Neural cell (in vitro differentiated cells): Measurements from ENCODE around the gene TTLL4. TPM values are rescaled to one million over a fixed set of nuclear protein-coding genes. Genes with fewer than 3 reads are reported as not detected.

Source experiments
- H2AFZ ChIP-seq: fragments of 200-600, 300-800 bp; sonication (generic), shearing (Covaris generic); 2 replicates; pipeline ENCODE4 v1.6.0; 2014; ENCODE audit warnings: low read depth, mild to moderate bottlenecking, antibody characterized with exemption, low read length, moderate library complexity
- H3F3A ChIP-seq: fragments of 200-600 bp; shearing (Covaris generic); 2 replicates; pipeline ENCODE4 v1.6.1; 2016; ENCODE audit warnings: mild to moderate bottlenecking, moderate library complexity, mixed read lengths, antibody characterized with exemption, low read length; ENCODE audit not compliant: insufficient read depth, poor library complexity, severe bottlenecking
- H3K27ac ChIP-seq: fragments of 200-600, 300-800 bp; sonication (generic), shearing (Covaris generic); 2 replicates; pipeline ENCODE4 v1.5.1; 2014; ENCODE audit warnings: mild to moderate bottlenecking, low read length, moderate library complexity
- H3K27me3 ChIP-seq: fragments of 300-800, 200-600 bp; sonication (generic), shearing (Covaris generic); 2 replicates; pipeline ENCODE4 v1.6.0; 2014; ENCODE audit warnings: mild to moderate bottlenecking, low read depth, low read length, moderate library complexity; ENCODE audit not compliant: insufficient read depth
- H3K36me3 ChIP-seq: fragments of 300-800, 200-600 bp; sonication (generic), shearing (Covaris generic); 2 replicates; pipeline ENCODE4 v1.5.1; 2014; ENCODE audit warnings: mild to moderate bottlenecking, antibody characterized with exemption, low read length, moderate library complexity; ENCODE audit not compliant: insufficient read depth
- H3K4me2 ChIP-seq: fragments of 300-800, 200-600 bp; sonication (generic), shearing (Covaris generic); 2 replicates; pipeline ENCODE4 v1.6.0; 2014; ENCODE audit warnings: mild to moderate bottlenecking, low read length
- H3K4me3 ChIP-seq: fragments of 300-800, 200-600 bp; sonication (generic), shearing (Covaris generic); 2 replicates; pipeline ENCODE4 v1.5.1; 2014; ENCODE audit warnings: mild to moderate bottlenecking, low read length, moderate library complexity
- H3K79me2 ChIP-seq: fragments of 200-600 bp; shearing (Covaris generic); replicated peaks from 2 replicates; pipeline ENCODE4 v1.6.0; 2014; ENCODE audit warnings: mild to moderate bottlenecking, low read length, moderate library complexity; ENCODE audit not compliant: insufficient read depth
- H3K9ac ChIP-seq: fragments of 300-800, 200-600 bp; sonication (generic), shearing (Covaris generic); 2 replicates; pipeline ENCODE4 v1.6.1; 2016; ENCODE audit warnings: mild to moderate bottlenecking, low read length, mixed read lengths
- H3K9me2 ChIP-seq: fragments of 200-600 bp; shearing (Covaris generic); 2 replicates; pipeline ENCODE4 v1.6.1; 2016; ENCODE audit warnings: mild to moderate bottlenecking, low read length, mixed read lengths; ENCODE audit not compliant: insufficient read depth
- H3K9me3 ChIP-seq: fragments of 200-600, 300-800 bp; sonication (generic), shearing (Covaris generic); 2 replicates; pipeline ENCODE4 v1.6.1; 2016; ENCODE audit warnings: mild to moderate bottlenecking, mixed run types, low read length, moderate library complexity, mixed read lengths
- H4K20me1 ChIP-seq: fragments of 200-600 bp; shearing (Covaris generic); 2 replicates; pipeline ENCODE4 v1.6.1; 2016; ENCODE audit warnings: mild to moderate bottlenecking, mixed run types; ENCODE audit not compliant: insufficient read depth
- EP300 ChIP-seq: fragments of 450-650 bp; conservative IDR thresholded peaks from 2 replicates; pipeline ENCODE4 v1.6.1; 2014; ENCODE audit warnings: antibody characterized with exemption, mild to moderate bottlenecking, moderate library complexity; ENCODE audit not compliant: poor library complexity, severe bottlenecking
- EZH2 ChIP-seq: fragments of 200-600, 300-800 bp; shearing (Covaris generic), sonication (generic); IDR thresholded peaks from 2 replicates; pipeline ENCODE4 v1.6.1; 2014; ENCODE audit warnings: antibody characterized with exemption, low read length, borderline replicate concordance, mild to moderate bottlenecking; ENCODE audit not compliant: insufficient read depth, poor library complexity, severe bottlenecking
- MXI1 ChIP-seq: fragments of 450-650 bp; conservative IDR thresholded peaks from 2 replicates; pipeline ENCODE4 v1.6.1; 2014; ENCODE audit warnings: antibody characterized with exemption, mild to moderate bottlenecking; ENCODE audit not compliant: poor library complexity, severe bottlenecking
- POLR2AphosphoS5 ChIP-seq: IDR thresholded peaks from 2 replicates; pipeline ENCODE4 v1.6.1; 2012
- RAD21 ChIP-seq: fragments of 450-650 bp; conservative IDR thresholded peaks from 2 replicates; pipeline ENCODE4 v1.6.1; 2014; ENCODE audit warnings: antibody characterized with exemption, mild to moderate bottlenecking, moderate library complexity
- REST ChIP-seq: IDR thresholded peaks from 2 replicates; pipeline ENCODE4 v1.6.1; 2012; ENCODE audit warnings: borderline replicate concordance
- SMC3 ChIP-seq: fragments of 450-650 bp; conservative IDR thresholded peaks from 2 replicates; pipeline ENCODE4 v1.6.1; 2014; ENCODE audit warnings: antibody characterized with exemption, mild to moderate bottlenecking, moderate library complexity; ENCODE audit not compliant: poor library complexity
- TAF1 ChIP-seq: IDR thresholded peaks from 2 replicates; pipeline ENCODE4 v1.6.1; 2012; ENCODE audit warnings: low read depth
- polyA plus RNA-seq: library from polyadenylated mRNA; depleted of rRNA; stranded (reverse); fragments of >200 nt; gene quantifications from 2 replicates; pipeline ENCODE4 v1.2.3, GENCODE V29; 2014
- TF ChIP-seq, protein P1 (sequence below): fragments of 450-650 bp; IDR thresholded peaks from 2 replicates; pipeline ENCODE4 v1.5.1; 2014; ENCODE audit warnings: antibody characterized with exemption, mild to moderate bottlenecking, moderate library complexity; ENCODE audit not compliant: poor library complexity, severe bottlenecking

Gene TTLL4
- polyA plus RNA-seq, 1 donor from 2014 or later, result 5.3 TPM

GRCh38 chr2:218663901-218664300 is 46.7 kb upstream of the TTLL4 start:
- Histone ChIP-seq H3K4me2 (no peak overlapping the region), H3K9ac (no peak overlapping the region), H4K20me1 (no peaks in the 10 kb centered on the region), H3F3A (no peaks in the 10 kb centered on the region), H3K9me3 (no peaks in the 10 kb centered on the region), H3K79me2 (peaks cover 13% of the 10 kb centered on the region), H3K27ac (no peak overlapping the region), H3K9me2 (no peaks in the 10 kb centered on the region), H2AFZ (no peak overlapping the region), H3K4me3 (no peak overlapping the region), H3K36me3 (no peaks in the 10 kb centered on the region), H3K27me3 (no peaks in the 10 kb centered on the region)
- no peak for TF ChIP-seq MXI1
- TF ChIP-seq SMC3, result no peak
- no peak for TF ChIP-seq EP300
- TF ChIP-seq, protein P1, sequence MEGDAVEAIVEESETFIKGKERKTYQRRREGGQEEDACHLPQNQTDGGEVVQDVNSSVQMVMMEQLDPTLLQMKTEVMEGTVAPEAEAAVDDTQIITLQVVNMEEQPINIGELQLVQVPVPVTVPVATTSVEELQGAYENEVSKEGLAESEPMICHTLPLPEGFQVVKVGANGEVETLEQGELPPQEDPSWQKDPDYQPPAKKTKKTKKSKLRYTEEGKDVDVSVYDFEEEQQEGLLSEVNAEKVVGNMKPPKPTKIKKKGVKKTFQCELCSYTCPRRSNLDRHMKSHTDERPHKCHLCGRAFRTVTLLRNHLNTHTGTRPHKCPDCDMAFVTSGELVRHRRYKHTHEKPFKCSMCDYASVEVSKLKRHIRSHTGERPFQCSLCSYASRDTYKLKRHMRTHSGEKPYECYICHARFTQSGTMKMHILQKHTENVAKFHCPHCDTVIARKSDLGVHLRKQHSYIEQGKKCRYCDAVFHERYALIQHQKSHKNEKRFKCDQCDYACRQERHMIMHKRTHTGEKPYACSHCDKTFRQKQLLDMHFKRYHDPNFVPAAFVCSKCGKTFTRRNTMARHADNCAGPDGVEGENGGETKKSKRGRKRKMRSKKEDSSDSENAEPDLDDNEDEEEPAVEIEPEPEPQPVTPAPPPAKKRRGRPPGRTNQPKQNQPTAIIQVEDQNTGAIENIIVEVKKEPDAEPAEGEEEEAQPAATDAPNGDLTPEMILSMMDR, result no peak

DNA sequence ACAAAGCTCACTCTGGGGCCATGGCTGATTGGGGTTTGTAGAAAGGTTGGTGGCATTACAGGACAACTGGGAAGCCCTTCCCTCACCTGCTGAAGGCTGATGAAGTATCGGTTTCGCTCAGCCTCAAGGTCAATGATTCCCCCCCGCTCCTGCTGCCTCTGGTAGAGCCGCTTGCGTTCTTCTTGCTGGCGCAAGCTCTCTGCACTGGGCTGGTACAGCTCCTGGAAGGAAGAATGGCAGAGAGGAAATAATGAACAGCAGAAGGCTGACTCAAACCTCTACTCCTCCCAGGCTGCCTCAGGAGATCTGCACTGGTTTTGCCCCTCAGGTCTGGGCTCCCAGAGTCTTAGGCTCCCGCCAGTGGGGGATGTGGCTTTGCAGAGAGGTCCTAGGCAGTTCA is 46.0 kb upstream of the TTLL4 start:
- Histone ChIP-seq H3K36me3 (no peaks in the 10 kb centered on the region), H3K4me2 (no peak overlapping the region), H2AFZ (no peak overlapping the region), H3K9ac (no peak overlapping the region), H3K79me2 (peaks cover 10% of the 10 kb centered on the region), H3F3A (no peaks in the 10 kb centered on the region), H4K20me1 (no peaks in the 10 kb centered on the region), H3K27ac (no peak overlapping the region), H3K4me3 (no peak overlapping the region), H3K9me3 (no peaks in the 10 kb centered on the region), H3K27me3 (no peaks in the 10 kb centered on the region), H3K9me2 (no peaks in the 10 kb centered on the region)
- no peak for TF ChIP-seq EZH2
- no peak for TF ChIP-seq REST
- TF ChIP-seq, protein P1, result no peak
- no peak for TF ChIP-seq MXI1
- no peak for TF ChIP-seq RAD21
- no peak for TF ChIP-seq EP300
- TF ChIP-seq TAF1, result no peak
- no peak for TF ChIP-seq SMC3
- TF ChIP-seq POLR2AphosphoS5, result no peak
